Activated CD8-positive, alpha-beta memory T cell treated with anti-CD3 and anti-CD28 coated beads for 24 hours (primary cell): ENCODE data around the gene NDUFAF3.

Experiments
- DNase-seq: peaks from one replicate; pipeline ENCODE4 v3.0.0-alpha.2; 2020

The NDUFAF3 gene

DNA sequence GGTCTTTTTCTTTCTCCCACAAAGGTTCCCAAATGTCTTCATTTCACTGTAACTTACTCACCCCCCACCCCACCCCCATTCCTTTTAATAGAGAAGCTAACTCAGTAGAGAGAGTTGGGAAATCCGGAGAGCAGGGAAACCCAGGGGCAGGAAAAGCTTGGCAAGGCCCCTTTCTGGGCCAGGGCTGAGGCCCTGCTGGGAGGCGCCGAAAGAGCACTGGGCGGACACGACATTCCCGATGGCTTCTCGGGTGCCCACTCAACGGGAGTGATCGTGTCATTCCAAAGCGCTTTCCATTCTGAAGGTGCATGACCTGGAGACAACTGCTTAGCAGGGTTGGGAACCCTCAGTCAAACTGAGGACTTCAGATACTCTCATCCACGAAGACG lies 2.0 kb upstream of the NDUFAF3 start:
- no peak for DNase-seq

DNA sequence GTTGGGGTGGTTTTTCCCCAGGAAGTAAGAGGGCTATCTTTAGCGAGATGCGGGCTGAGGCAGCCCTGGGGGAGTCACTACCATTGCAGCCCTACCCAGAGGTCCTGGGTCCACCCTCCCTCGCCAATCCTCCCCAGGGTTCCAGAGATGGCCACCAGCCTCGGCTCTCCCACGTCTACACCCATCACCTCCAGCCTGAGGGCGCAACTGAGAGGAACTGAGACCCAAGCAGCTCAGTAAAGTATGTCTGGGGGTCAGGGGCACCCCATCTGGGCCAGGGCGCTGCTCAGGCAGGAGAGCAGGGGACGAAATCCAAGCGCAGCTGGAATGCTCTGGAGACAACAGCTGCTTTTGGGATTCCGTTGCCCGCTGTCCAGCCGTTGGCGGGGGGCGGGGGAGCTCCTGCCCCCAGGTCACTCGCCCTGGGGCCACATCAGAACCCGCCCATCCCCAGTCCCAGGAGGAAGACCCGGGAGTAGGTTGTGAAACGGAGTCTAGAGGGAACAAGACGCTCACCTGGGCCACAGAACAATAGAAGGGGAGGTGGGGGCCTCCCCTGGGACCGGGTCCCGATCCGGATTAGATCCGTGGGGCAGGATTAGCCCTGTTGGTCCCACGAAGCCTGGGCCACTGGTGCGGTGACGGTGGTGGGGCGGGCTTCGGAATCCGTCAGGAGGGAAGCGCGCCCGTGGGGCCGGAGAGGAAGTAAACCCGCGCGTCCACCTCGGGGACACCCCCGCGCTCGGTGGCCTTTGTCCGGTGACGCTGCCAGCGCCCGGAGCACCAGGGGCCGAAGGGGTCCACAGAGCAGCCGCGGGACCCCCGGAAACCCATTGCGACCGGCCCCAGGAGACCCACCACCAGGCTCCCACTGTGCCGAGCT lies 1.4 kb upstream of the NDUFAF3 start:
- DNase-seq: peak; percentile 70

DNA sequence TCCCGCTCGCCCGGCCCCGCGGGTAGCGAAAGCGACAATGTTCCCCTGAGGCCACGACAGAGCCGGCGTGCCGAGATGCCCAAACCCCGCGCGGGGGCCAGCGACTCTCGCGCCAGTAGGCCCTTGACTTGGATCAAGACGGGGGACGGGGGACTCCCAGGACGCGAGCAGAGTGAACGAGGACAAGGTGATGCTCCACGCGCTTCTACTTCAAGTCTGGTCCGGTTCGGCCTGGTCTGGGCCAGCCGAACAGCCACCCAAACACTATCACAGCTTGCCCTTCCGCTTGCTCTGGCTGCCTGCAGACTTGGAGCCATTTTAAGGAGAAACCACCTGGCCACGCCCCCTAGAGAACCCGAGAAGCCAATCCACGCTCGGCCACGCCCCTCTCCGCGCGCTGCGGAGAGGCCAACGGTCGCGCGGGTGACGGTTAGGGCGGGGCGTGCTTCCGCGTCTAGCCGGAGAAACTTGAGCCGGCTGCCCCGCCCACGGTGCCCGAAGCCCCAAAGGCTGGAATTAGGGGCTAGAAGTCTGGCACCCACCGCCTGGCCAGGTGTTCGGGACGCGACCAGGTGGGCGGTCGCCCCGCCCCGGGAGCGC lies 608 bp upstream of the NDUFAF3 start:
- DNase-seq: peak; percentile 99

DNA sequence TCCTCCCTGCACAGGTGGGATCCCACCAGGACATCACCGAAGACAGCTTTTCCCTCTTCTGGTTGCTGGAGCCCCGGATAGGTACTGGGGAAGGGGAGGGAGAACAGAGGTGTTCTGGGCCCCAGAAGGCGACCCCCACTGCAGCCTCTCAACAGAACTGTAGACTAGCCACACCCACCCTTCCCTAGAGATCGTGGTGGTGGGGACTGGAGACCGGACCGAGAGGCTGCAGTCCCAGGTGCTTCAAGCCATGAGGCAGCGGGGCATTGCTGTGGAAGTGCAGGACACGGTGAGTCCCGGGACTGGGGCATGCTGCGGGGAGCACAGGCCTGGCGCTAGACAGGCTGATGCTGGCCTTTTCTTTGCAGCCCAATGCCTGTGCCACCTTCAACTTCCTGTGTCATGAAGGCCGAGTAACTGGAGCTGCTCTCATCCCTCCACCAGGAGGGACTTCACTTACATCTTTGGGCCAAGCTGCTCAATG lies 809 bp downstream of the NDUFAF3 start:
- DNase-seq: peak; percentile 73

DNA sequence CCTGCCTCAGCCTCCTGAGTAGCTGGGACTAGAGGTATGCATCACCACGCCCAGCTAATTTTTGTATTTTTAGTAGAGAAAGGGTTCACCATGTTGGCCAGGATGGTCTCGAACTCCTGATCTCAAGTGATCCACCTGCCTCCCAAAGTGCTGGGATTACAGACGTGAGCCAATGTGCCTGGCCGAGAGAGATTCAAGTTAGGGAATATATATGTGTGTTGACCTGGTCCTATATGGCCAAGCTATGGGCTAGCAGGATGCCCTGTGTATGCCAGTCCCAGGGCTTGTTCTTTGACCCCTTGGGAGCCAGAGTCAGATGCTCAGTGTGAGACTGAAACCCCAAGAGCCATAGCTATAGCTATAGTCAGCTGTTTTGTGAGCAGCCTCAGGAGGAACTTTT lies 1.9 kb downstream of the NDUFAF3 start:
- peak; percentile 59 for DNase-seq

DNA sequence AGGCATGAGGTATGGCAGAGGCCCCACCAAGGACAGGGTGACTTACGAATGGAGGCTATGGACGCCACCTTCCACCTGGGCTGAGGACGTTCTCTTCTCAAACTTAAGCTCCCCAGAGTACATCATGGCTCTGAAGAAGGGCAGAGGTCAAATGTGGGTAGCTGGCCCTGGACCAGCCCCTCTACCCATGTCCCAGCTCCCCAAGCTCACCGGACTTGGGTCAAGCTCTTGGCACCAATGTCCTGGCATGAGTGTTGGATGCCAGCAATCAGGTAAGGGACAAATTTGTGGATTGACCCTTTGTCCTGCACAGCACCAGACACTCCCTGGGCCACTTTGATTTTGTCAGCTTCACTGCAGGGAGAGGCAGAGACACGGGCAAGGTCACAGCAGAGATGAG lies 2.5 kb downstream of the NDUFAF3 start:
- DNase-seq: peak; percentile 61

DNA sequence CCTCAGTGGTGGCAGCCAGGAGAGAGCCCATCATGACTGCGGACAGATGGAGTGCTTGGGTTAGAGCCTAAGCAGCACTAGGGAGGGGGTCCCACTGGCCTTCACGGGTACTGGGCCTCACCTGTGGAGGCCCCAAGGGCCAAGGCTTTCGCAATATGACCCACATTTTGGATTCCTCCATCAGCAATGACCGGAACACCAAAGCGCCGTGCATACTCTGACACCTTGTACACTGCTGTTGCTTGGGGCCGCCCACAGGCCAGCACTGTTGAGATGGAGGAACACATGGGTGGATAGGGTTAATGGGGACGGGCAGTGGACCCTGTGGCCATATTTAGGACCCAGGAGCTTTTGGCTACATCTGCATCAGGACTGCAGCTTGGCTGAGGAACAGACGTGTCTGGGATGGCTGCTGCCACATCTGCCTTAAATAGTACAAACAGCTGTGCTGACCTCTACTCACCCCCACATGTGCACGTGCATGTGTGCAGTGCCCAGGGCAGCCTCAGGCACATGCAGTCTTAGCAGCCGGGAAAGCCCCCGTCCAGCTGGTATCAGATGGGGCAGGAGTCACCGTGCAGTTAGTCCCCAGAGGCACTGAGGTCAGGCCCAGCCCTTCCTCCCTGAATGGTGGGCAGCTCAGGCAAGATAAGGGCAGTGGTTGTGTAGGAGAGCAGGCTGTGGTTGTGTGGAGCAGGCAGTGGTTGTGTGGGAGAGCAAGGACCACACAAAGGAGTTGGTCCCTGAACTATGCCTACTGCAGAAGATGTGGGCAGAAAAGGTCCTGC lies 3.3 kb downstream of the NDUFAF3 start:
- DNase-seq: peak; percentile 66

DNA sequence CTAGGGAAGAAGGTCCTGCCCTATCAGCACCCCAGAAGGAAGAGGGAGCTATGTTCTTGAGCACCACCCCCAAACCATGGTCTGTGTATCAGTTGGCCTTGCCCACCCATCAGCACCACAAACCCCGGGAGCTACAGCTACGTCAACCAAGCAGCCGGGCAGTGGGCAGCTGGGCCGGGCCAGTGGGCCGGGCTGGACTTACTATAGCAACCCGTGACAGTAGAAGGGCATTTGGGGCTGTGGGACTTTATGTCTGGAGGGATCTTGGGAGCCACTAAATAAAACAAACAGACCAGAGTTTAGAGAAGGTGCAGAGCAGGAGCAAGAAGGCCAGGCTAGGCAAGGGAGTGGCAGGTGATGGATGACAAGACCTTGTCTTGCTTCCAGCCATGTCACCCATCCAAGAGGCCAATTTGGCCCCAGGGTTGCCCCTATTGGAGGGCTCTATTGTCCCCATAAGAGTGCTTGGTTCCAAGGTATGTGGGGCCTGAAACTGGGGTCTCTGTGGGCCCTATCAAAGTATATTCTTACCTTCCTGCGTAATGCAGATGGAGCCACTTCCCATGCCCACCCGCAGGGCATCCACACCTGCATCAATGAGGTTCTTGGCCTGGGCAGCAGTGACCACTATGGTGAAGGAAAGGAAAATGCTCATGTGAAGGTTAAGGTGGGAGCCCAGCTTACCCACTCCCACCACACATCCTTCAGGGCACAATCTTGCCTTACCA lies 4.0 kb downstream of the NDUFAF3 start:
- peak; percentile 63 for DNase-seq

DNA sequence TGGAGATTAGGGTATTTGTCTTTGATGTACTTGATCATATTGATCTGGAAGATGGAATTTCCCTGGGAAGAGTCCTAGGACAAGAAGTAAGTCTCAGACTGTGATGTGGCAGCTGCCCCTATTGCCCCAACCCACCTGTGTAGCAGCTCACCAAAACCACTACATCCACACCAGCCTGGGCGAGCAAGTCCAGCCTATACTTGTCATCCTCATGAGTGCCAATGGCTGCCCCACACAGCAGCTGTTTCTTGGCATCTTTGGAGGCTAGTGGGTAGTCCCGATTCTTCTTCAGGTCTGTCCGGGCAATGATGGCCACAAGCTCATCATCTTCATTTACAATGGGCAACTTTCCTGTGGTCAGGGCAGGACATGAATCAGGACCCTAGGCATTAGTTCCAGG lies 4.6 kb downstream of the NDUFAF3 start:
- DNase-seq: peak; percentile 62

DNA sequence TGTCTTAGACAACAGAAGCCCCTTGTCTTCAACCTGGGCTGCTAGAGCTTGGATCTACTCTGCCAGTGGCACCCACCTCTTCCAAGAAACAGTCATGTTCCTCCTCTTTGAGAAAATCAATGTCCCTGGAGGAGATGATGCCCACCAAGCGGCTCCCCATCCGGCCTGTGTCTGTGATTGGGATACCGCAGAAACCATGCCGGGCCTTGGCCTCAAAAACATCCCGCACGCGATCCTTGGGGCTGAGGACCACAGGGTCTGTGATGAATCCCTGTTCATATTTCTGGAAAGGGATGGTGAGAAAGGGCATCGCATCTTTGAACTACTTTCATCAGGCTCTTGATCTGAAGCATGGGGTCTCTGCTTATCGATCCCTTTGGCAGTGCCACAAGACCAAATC lies 5.7 kb downstream of the NDUFAF3 start:
- DNase-seq: peak; percentile 61

DNA sequence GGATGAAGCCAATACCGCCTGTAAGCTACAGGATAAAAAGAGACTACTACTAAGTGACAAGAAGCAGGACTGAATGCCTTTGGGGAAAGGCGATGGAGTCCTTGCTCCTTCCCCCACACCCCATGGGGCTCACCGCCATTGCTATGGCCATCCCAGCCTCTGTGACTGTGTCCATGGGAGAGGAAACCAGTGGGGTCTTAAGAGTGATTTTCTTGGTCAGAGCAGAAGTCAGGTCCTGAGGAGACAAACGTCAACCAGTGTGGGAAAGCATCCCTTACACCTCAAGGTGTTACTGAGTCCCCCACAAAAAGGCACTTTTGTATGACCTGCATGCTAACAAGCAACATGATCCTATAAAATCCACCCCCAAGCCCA lies 6.4 kb downstream of the NDUFAF3 start:
- DNase-seq: no peak

DNA sequence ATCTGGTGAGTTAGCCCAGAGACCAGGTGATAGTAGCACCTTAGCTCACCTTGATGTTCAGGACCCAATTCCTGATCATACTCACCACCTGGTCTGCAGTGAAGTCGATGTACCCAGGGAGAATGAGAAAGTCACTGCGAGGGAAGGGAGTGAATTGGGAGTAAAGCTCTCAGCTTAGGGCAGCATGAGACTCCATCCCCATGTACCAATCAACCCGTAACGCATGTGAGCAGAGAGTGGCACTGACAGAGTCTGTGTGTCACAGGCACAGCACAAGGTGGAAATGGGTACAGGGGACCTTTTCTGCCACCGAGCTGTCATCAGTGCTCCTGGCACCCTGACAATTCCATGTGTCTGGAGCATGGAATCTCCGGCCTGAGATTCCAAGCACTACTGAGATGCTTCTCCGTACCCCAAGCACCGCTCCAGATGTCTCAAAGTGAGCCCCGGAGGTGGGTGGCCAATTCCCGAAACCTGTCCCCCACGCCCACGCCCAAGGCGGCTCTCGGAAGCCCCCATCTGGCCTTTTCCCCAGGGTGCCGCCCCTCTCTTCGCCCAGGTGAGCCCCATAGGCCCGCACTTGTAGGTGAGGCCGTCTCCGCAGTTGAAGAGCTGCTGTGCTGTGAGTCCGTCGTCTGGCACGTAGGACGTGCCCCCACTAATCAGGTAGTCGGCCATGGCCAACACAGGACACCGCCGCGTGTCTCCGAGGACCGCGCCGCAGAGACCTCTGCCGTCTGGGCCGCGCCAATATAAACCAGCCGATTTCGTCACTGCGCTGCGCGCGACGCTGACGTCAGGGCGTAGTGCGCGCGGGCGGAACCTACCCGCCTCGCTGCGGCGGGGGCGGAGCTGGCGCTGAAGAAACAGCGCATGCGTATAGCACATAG lies 7.0 kb downstream of the NDUFAF3 start, which contains the start of gene IMPDH2:
TSS of gene IMPDH2 (minus strand) at position 726 of the 890 bp plus-strand sequence. CDS start at position 678, 48 bp downstream.
- DNase-seq: peak; percentile 98

DNA sequence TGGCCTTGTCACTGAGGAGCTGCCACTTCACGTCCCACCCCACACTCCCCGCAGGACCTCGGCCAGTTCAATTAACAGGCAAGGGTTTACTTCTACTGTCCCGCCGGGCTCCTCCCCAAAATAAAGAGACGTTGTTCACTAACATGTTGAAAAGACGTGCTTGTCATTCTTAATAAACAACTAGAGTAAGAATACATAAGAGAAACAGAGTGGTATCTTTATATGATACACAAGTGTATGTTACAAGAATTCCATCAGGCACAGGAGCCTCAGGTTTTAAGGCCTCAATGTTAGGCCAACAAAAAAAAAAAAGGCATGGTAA lies 7.6 kb downstream of the NDUFAF3 start:
- DNase-seq: no peak

DNA sequence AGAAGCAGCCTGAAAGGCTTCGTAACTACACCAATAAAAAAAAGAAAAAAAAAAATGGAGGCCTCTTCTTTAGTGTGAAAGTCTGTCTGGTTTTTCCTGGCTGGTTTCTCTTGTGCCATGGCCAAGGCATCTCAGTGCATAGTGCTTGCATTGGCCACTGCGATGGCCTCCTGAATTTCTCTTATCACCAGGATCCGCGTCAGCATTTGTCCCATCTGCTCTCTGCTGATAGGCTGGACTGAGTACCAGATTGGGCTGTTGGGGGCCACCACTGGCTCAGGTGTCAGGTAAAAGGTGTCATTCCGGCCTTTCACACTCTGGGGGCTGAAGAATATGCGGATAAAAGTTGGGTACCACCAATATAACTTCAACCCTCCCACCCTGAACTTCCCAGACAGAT lies 8.4 kb downstream of the NDUFAF3 start:
- no peak for DNase-seq

DNA sequence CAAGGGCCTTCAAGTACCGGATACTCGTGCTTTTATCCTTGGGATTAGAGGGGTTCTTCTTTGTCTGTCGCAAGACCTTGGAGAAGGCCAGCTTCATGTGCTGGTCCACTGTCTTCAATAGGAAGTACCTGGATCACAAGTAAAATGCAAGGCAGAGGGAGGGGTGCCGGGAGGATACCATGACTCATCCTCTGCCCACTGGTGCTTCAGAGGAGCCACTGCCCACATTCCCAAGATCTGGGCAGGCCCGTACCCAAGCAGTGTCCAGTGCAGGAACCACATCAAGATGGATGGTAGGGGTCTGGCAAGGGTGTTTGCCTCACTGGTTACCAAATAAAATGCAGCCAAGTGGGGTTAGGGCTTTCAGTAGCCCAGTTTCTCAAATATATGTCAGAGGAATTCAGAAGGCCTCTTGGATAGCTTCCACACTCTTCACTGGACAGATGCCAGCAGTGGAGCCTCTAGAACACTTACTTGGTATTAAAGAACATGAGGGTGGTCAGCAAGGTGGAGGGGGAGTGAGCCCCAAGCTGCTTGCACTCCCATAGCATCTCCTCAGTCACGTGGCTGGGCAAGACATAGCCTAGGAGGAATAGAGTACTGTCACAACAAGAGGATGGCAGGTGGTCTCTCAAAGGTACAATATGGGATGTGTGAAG lies 10.9 kb downstream of the NDUFAF3 start:
- no peak for DNase-seq

DNA sequence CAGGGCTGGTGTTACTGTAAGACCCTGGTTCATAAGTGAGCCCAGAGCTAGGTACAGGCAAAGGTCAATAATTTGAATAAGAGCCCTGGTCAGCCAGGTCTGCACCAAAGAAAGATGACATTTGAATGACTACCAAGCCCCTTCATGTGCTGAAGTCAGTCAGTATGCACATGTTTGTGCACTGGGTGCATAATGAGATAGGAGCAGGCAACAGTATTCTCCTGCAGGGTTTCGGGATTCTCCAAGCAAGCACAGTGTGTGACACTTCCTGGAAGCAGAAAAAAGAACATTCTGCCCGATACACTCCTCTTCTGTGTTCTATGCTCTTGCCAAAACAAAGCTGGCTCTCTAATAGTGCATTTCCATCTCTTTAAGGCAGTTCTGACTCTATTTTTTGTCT lies 12.7 kb downstream of the NDUFAF3 start:
- no peak for DNase-seq

DNA sequence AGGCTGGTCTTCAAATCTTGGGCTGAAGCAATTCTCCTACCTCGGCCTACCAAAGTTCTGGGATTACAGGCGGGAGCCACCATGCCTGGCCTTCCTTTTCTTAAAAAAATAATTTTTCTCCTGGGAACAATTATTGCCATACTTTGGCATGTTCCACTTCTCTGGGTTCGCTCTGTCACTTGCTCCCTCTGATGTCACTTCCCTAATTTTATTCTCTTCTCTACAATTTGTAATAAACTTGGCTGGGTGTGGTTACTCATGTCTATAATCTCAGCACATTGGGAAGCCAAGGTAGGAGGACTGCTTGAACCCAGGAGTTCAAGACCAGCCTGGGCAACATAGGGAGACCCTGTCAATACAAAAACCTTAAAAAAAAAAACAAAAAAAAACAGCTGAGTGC lies 13.4 kb downstream of the NDUFAF3 start:
- no peak for DNase-seq

DNA sequence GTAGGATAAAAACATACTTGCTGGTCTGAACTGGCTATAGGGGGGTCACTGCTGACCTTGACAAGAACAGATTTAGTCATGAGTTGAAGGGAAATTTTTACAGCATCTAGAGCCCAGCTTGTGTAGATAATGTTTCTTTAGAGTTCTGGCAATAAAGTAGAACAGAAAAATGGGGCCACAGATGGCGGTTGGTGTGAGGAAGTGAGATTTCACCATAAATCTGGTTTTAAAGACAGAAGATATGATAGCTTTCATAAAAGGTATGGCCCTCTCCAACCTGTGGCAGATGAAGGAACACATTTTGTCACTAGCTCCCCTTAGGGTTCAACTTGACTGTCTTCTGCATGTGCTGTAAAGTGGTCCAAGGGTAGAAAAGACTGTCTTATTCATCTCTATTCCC lies 31.6 kb downstream of the NDUFAF3 start:
- DNase-seq: no peak

DNA sequence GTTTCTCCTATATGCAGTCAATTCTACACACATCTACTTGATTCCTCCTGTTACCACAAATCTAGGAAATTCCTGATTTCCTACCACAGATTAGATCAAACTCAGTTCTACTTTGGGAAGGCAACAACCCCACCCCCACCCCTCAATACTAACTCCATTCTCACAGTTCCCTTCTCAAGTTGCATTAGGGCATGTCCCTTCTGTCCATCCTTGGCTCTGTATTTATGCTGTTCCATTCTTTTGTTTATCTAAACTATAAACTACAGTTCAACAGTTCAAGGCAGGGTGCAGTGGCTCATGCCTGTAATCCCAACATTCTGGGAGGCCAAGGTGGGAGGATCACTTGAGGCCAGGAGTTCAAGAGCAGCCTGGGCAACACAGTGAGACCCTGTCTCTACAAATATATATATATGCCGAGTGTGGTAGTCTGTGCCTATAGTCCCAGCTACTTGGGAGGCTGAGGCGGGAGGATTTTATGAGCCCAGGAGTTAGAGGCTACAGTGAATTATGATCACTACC lies 32.5 kb downstream of the NDUFAF3 start:
- DNase-seq: no peak

DNA sequence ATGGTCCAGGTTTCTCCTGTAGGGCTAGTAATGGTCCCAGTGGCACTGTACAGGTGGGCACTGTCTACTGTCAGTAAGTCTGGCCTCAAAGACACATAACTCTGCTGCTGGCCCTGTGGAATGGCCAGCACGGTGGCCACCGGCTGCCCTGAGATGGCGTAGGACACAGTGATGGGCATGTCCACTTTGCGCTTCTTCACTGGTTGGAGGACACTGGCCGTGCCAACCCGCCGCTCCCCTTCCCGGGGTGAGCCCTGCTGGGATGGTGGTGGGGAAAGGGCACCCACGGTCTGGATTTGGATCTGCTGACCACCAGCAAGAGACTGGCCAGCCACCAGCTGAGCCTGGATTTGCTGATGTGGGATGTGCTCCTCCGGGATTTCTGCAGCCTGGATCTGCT lies 35.3 kb downstream of the NDUFAF3 start:
- DNase-seq: no peak

DNA sequence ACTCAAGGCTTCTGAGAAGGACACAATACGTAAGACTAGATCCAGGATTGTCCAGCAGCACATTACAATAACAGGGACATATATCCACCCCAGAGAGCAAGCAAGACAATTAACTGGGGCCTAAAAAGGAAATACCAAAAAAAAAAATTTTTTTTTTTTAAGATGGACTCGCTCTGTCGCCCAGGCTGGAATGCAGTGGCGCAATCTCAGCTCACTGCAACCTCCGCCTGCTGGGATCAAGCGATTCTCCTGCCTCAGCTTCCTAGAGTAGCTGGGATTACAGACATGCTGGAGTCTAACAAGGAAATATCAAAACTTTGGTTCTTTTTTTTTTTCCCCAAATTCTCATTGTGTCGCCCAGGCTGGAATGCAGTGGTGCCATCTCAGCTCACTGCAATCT lies 36.1 kb downstream of the NDUFAF3 start:
- DNase-seq: no peak
